ENCODE data around the gene MESP1.
"Not testable (repeated sequence)": the region's sequence is repeated elsewhere in the genome, so short reads cannot be mapped to it uniquely, and the experiment has no call there.

The MESP1 gene, protein sequence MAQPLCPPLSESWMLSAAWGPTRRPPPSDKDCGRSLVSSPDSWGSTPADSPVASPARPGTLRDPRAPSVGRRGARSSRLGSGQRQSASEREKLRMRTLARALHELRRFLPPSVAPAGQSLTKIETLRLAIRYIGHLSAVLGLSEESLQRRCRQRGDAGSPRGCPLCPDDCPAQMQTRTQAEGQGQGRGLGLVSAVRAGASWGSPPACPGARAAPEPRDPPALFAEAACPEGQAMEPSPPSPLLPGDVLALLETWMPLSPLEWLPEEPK

GRCh38 chr15:89750560-89751542 is at the start of gene MESP1:
TSS of gene MESP1 (minus strand) at chr15:89751249. CDS start at chr15:89751231, 18 bp downstream.
- peak; percentile 81 to 82 for DNase-seq (ENCODE audit: low read depth in 2 of 2)

DNA sequence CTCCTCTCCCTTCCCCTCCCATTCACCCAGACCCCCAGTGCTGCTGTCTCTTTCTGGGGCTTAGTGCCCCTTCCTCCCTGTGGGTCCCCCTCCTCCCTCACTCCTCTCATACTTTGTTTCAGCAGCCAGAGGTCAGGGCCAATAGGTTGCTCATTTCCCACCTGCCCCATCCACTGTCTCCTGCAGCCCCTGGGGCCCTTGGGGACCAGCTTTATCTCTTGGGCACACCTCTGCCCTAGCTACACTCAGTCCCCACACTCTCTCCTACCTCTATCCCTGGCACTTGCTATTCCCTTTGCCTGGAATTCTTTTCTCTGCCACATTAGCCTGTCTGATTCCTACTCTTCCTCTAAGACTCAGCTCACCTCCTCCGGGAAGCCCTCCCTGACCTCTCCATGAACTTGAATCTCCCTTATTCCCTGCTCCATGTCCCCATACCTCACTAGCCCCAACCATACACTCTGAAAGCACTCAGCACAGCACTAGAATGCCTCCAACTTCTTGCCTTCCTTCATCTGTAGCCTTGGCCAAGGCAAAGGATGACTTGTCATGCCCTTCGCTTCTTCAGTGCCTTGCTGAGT is 49.0 kb upstream of the MESP1 start:
- no peak for DNase-seq (ENCODE audit: low read depth in 2 of 2)

DNA sequence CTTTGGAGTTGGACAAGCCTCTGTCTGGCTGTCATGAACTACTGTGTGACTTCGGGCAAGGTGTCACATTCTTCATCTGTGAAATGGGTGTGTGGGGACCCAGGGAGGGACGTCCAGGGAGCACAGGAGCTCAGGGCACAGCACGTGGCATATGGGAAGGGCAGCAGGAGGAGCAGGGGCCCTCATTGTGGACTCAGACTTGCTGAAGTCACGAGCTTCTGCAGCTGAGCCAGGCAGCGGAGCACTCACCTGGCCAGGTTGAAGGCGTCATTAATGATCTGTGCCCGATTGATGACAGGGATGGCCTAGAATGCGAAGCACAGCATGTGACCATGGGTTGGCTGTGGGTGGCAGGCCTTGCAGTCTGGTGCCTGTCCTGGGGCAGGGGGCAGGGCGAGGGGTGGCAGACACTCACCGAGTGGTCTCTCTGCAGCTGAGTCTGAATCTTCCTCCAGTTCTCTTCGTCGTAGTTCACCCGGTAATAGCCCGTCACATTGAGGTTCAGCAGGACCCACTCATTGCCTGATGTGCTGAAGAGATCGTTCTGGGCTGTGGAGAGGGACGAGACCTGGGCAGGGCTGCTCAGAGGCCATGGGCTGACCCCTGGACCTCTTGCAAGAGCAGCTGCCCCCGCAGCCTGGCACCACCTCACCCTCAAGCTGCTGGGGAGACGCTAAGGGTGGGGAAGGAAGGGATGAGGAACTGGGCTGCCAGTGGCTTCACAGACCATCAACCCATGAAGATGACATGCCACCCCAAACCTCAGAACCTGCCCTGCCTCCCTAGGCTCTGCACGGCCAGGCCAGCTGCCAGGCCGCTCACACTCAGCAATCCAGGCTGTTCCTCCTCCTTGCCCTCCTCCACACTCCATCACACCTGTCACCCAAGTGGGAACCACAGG is 48.2 kb upstream of the MESP1 start:
- DNase-seq (ENCODE audit: low read depth in 2 of 2): no peak

DNA sequence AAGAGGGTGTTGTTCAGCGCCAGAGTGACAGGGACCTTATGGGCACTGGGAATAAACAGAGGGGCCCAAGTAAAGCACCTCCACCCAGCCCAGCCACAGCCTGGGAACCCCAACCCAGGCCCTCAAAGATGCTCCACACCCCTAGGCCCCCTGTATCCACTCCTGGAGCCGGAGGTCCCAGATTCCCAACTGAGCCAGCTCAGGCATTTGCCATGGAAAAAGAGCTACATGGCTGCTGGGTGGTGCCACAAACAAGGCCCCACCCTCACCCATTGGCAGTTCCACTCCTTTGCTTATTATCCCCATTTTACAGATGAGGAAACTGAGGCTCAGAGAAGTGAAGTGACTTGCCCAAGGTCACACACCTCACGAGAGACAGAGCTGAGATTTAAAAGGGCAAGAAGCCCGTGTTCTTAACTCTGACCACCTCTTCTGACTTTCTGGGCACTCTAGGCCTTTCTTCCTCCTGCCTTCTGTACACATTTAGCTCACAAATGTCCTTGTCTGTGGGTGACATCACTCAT is 46.7 kb upstream of the MESP1 start:
- DNase-seq (ENCODE audit: low read depth in 2 of 2): no peak

DNA sequence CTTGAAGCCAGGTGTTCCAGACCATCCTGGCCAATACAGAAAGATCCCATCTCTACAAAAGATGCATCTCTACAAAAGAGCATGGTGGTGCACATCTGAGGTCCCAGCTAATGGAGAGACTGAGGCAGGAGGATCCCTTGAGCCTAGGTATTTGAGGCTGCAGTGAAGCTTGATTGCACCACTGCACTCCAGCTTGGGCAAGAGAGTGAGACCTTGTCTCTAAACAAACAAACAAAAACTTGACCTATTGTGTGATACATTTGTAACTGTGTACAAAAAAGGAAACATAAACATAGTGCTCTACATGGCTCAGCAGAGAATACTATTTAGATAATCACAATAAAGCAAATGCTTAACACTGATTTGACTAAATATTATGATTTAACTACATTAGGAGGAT is 44.9 kb upstream of the MESP1 start:
- no peak for DNase-seq (ENCODE audit: low read depth in 2 of 2)

GRCh38 chr15:89794627-89795241 is 43.7 kb upstream of the MESP1 start:
- DNase-seq (ENCODE audit: low read depth in 2 of 2): no peak

DNA sequence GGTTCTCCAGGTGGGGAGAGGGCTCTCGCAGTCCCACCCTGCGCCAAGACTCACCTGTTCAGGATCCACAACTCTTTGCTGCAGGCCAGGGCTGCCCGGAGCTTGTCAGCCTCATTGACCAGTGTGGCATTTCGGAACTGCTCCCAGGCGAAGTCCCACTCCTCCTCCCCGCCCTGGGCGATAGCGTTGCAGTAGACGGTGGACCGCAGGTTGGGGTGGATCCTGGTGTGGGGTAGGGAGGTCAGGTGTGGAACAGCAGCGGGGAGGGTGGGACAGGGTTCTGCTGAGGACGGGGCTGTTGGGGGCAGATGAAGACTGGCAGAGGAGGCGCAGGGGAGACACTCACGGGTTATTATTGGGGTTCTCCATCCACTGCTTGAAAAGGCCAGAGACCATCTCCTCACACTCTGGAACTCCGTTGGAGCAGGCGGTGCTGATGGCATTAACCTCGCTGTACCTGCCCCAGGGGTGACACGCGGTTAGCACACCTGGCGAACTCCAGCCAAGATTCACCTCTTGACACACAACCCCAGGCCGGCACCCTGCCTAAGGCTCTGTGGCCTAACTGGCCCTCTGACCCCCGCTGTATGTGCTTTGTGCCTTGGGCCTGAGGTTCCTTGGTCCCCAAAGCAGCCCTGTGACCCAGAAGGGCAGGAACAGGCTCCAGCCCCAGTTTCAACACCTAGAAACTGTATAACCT is 41.2 kb upstream of the MESP1 start:
- no peak for DNase-seq (ENCODE audit: low read depth in 2 of 2)

- DNase-seq (ENCODE audit: low read depth in 2 of 2): no peak
Measured at GRCh38 chr15:89790661-89791060, 39.6 kb upstream of the MESP1 start.

- DNase-seq (ENCODE audit: low read depth in 2 of 2): no peak
Measured at GRCh38 chr15:89790206-89790605, 39.2 kb upstream of the MESP1 start.

DNA sequence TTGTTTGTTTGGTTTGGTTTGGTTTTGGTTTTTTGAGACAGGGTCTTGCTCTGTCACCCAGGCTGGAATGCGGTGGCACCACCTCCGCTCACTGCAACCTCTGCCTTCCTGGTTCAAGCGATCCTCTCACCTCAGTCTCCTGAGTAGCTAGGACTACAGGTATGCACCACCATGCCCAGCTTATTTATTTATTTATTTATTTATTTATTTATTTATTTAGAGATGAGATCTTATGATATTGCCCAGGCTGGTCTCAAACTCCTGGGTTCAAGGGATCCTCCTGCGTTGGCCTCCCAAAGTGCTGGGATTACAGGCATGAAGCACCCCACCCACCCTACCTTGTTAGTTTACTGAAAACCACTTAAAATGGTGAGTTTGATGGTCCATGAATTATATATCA is 37.5 kb upstream of the MESP1 start:
- DNase-seq (ENCODE audit: low read depth in 2 of 2): not testable (repeated sequence)

DNA sequence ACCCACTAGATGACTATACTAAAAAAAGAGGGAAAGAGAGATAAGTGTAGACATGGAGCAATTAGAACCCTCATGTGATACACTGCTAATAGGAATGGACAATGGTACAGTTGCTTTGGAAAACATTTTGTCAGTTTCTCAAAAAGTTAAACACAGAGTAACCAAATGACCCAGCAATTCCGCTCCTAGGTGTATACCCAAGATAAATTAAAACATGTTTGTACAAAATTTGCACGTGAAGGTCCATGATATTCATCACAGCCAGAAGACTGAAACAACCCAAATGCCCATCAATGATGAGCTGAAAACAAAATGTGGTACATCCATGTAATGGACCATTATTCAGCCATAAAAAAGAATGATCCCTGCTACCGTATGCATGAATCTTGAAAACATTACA is 36.9 kb upstream of the MESP1 start:
- DNase-seq (ENCODE audit: low read depth in 2 of 2): no peak

DNA sequence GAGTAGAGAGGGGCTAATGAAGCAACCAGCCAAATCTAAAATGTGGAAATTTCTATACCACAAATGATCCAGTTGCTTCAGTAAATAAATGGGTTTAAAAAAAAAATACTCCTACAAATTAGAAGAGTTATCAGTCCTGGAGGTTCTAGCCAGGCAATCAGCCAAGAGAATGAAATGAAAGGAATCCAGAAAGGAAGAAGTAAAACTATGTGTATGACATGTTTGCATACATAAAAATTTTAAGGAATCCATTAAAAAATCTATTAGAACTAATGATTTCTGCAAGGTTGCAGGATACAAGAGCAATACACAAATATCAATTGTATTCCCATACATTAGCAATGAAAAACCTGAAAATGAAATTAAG is 34.7 kb upstream of the MESP1 start:
- DNase-seq (ENCODE audit: low read depth in 2 of 2): no peak

DNA sequence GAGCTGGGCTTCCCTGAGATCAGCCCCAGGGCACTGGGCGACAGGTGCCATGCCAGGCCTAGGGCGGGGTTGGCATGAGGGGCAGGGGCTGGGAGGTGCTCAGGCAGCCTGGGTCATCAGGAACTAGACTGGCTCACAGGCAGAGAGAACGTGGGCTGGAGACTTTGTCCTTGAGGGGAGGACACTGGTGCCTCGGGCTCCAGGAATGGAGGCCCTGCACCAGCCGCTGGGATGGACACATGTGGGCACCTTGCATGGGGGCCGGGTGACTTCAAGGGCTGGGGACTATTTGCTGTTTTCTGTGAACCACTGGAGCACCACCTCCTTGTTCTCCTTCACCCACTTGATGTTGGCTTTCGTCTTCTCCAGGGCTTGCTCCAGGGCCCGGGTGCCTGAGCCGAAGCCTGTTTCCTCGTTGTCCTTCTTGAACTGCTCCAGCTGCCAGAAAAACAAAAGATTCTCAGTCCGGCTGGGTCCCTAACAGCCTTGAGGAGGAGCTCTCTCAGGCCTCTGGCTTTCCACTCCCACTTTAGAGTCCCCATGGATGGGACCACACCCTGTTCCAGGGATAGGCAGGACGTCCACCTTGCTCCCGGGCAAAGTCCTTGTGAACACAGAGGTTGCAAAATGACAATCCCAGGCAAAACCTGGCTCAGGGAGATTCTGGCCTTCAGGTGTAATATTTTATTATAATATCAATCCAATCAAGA is 34.2 kb upstream of the MESP1 start:
- DNase-seq (ENCODE audit: low read depth in 2 of 2): no peak

DNA sequence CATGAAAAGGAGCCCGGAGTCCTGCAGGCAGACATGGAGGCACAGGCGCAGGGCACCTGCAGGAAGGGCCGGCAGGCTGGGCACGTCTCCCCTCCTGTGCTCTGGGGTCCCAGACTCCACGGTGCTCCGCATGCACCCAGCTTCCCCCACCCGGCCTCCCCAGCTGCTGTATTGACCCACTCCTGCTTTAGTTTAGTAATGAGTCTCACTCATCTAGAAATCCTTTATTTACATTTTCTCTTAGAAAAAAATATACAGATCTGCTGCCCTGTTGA is 33.6 kb upstream of the MESP1 start:
- no peak for DNase-seq (ENCODE audit: low read depth in 2 of 2)

- no peak for DNase-seq (ENCODE audit: low read depth in 2 of 2)
Measured at GRCh38 chr15:89783861-89784685, 33.0 kb upstream of the MESP1 start.

GRCh38 chr15:89783111-89783860 is 32.2 kb upstream of the MESP1 start:
- DNase-seq (ENCODE audit: low read depth in 2 of 2): no peak

- DNase-seq (ENCODE audit: low read depth in 2 of 2): not testable (repeated sequence)
Measured at GRCh38 chr15:89782619-89782950, 31.5 kb upstream of the MESP1 start.

DNA sequence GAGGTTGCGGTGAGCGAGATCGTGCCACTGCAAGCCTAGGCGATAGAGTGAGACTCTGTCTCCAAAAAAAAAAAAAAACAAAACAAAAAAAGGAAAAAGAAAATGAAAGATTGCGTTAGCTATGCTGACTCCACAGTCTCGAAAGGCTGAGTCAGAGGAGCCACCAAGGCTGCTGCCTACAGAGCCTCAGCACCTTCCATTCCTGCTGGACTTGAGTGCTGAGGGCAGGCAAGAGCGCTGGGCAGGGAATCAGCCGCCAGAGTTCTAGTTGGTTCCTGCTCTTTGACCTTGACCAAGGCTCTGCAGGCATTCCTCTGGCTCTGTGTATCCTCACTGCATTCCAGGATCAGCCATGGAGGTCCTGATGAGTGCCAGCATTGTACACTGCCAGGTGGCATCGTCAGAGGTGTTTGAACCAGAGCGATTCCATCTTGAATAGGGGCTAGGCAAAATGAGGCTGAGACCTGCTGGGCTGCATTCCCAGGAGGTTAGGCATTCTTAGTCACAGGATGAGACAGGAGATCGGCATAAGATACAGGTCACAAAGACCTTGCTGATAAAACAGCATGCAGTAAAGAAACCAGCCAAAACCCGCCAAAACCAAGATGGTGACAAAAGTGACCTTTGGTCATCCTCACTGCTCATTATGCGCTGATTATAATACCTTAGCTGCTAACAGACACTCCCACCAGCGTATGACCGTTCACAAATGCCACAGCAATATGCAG is 31.0 kb upstream of the MESP1 start:
- DNase-seq (ENCODE audit: low read depth in 2 of 2): no peak

Data from stimulated activated CD8-positive, alpha-beta memory T cell treated with anti-CD3 and anti-CD28 coated beads, Interleukin-2, amount 100 ng/mL, for 48 hours (primary cell).